Activated T-cell treated with anti-CD3 and anti-CD28 coated beads for 48 hours (primary cell): ENCODE results near the gene EPHB2.
"Not testable (repeated sequence)": the region's sequence is repeated elsewhere in the genome, so short reads cannot be mapped to it uniquely, and the experiment has no call there.

Experiments used
- DNase-seq: peaks from one replicate; pipeline ENCODE4 v3.0.0-alpha.2; 2020; ENCODE audit warnings: low read depth

EPHB2 gene

DNA sequence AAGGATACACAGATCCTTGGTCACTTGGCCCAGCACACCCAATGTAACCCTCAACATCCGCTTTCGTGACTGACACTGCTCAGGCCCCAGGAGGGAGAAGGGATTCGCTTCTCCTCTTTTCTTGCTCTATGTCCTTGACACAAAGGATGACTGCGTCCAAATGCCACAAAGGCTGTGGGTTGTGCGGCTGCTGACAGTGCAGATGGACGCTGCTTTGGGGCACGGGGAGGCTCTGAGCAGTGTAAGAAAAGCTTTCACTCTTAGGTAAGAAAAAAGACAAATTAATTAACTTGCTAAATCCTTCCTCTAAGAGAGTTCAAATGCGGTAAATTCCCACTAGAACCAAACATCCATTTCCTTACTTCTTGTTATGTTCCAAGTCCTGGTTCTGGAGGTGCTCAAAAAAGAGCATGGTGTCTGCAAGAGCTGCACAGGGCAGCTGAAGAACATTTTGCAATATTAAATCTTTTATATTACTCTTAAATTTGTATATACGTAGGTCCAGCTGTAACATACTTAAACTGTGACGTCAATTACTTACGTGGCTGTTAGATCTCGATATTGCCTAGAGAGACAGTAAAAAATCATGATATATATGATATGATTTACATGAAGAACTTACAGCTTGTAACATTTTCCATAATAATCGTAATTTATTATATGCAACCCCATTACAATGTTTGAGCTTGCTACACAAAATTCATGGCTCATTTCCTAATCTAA, 19.4 kb upstream of the EPHB2 start:
- DNase-seq = no peak

DNA sequence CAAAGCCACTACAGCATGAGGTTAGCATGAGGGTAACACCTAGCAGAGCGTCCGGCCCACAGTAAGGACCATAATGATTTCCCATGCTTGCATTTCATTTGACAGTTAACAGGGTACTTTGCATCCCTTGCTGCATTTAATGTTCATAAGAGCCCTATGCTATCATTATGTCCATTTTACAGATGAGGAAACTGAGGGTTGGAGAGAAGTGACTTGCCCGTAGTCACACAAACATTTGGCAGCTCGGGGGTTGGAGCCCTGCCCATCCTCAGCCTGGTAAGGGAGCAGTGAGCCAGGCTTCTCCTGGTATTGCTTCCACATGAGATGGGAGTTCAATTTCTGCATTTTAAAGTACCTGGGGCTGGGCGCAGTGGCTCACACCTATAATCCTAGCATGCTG, 16.5 kb upstream of the EPHB2 start:
- no peak for DNase-seq

DNA sequence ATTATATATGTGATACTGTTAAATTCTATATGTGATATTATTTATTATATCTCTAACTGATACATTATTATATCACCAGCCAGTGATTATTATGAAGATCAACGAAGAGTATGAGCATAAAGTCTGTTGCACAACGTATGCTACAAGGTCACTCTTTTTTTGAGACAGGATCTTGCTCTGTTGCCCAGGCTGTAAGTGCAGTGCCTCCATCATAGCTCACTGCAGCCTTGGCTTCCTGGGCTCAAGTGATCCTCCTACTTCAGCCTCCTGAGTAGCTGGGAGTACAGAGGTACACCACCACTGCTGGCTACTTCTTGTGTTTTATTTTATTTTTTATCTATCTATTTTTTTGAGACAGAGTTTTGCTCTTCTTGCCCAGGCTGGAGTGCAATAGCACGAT, 14.0 kb upstream of the EPHB2 start:
- no peak for DNase-seq

DNA sequence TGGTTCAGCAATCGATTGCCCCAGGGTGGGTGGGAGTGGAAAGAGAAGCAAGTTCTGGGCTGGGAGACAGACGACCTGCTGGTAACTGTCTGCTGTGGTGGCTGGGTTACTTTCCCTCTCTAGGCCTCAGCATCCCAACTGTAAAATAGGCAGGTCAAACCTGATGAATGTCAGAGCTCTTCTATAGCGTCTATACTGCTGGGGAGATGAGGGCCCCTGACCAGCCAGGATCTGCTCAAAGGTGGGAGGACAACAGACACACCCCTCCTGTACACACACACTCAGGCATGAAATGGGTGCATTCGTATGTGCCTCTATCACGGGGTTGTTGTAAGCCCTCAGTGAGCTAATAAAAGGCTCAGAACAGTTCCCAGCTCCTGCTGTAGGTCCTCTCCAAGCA, 12.7 kb upstream of the EPHB2 start:
- no peak for DNase-seq

- no peak for DNase-seq
Observed at GRCh38 chr1:22699681-22700520, 10.7 kb upstream of the EPHB2 start.

DNA sequence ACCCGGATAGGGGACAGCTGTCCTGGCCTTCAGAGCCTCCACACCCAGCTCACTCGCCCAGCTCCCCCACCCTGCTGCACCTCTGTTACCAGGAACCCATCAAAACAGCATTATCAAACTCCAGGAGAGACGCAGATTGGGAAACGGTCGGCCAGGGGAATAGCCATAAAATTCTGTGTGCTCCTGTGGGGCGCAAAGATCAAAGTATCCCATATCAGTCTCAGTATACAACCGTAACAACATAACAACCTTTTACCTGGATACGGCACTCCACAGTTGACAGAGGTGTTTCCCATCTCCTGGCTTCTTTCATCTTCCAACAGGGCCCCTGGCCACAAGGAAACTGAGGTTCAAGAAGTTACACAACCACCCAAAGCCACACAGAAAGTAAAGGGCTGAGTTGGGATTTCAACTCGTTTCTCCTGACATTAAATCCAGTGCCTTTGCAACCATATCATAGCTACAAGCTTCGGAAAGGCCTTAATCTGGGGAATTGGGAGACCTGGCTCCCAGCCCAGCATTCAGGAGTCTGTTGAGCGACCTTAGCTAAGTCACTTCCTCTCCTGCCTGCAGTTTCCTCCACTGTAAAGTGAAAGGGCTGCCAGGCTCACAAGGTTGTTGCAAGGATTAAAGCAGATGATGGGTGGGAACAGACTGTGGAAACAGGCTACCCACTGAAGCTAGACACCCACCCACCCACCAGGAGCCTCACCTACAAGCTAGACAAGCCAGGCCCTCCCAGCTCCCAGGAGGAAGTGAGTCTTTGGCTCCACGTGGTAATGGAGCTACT, 8.1 kb upstream of the EPHB2 start:
- no peak for DNase-seq

DNA sequence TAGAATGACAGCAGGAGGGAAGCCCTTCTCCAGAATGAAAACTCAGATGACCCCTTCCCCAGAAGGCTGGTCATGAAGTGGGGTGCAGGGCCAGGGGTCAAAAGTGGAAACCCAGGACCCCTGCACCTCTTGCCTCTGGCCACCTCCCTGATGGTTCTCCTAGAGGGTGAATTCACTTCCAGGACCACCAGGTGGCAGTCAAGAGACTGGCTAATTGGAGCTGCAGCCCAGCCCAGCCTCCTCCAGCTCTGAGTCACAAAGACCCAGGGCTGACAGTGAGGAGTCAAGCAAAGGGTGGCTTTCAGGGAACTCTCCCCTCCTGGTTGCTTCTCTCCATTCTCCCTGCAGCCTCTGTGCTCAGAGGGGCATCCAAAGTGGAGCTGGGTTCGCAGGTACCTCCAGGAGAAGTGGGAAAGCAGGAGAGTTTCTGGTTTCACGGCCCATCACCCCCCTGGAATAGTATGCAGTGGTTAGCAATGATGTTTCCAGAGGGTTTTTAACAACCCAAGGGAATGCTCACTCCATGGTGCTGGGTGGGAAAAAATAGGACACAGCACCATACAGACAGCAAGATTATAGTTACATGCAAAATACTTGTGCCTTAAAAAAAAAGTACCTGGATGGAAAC, 6.1 kb upstream of the EPHB2 start:
- DNase-seq = peak; percentile 70

- DNase-seq = no peak
Observed at GRCh38 chr1:22705586-22705985, 5.1 kb upstream of the EPHB2 start.

DNA sequence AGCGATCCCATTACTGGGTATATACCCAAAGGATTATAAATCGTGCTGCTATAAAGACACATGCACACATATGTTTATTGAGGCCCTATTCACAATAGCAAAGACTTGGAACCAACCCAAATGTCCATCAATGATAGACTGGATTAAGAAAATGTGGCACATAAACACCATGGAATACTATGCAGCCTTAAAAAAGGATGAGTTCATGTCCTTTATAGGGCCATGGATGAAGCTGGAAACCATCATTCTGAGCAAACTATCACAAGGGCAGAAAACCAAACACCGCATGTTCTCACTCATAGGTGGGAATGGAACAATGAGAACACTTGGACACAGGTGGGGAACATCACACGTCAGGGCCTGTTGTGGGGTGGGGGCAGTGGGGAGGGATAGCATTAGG, 4.5 kb upstream of the EPHB2 start:
- not testable (repeated sequence) for DNase-seq

DNA sequence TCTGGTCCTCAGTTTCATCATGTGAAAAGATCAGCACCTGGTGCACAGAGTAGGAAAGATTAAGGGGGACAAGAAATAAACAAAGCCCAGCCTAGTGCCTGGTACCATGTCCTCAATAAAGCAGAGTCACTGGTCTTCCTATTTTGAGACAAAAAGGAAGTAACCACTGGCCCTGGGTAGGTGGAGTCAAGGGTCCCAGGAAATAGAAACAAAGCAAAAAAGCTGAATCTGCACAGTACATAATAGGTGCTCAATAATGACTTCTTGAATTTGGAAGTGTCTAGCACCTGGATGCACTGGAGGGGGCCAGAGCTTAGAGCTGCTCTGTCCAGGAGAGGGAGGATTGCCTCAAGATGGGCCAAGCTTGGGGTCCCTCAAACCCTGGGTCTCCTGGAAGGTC, 1.9 kb upstream of the EPHB2 start:
- DNase-seq = no peak

- no peak for DNase-seq
Observed at GRCh38 chr1:22709227-22709626, 1.4 kb upstream of the EPHB2 start.

- DNase-seq = peak; percentile 22
Observed at GRCh38 chr1:22709891-22710700, 543 bp upstream of the EPHB2 start.

DNA sequence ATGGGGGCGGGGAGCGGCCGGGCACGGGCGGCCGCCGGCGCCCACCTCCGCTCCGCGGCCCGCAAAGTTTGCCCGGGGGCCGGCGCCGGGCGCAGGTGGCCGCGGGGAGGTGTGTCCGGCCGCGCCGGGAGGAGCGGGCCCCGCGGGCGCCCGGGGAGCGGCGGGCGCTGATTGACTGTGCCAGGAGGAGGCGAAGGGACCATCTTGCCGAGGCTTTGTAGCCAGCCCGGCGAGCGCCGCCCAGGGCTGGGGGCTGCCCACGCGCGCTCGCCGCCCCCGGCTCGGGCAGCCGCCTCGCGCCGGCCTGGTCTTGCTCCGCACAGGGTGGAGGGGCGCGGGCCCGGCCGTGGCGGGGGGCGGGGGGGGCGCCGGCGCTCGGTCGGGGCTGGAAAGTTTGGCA, 432 bp downstream of the EPHB2 start:
- no peak for DNase-seq

DNA sequence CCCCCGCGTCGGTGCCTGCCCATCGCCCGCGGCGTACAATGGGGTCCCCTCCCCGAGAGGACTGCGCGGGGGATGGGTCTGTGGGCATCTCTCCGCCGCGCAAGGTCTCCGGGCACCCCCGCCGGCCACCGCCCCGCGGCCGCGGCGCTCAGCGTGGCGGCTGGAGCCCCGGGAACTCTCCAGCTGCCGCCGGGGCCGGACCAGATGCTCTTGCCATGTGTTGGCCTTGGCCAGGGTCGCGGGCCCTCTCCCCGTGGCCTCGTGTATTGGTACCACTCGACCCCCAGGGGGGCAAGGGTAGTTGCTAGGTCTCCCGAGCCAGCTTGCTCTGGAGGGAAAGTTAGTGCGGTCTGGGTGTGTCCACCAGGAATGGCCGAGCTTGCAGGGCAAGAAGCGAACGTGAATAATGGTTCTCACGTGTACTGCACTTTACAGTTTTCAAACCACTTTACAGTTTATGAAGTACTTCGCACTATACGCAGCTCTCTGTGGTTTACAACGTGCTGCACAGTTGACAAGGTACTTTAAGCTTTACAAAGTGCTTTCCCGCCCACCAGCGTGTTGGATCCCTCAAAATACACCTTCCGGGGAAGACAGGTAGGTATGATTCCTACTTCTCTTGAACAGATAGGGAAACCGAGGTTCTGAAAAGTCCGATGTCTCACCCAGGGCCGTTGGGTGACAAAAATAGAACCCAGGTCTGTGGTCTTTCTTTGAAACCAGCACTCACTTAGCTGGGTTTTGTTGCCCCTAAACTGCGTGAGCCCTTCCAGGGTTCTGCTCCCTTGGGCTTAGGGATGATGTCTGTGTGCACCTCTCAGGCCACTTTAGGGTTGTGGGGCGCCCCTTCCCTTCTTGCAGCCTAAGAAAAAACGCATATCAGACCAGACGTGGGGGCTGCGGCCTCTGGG, 1.2 kb downstream of the EPHB2 start:
- no peak for DNase-seq

DNA sequence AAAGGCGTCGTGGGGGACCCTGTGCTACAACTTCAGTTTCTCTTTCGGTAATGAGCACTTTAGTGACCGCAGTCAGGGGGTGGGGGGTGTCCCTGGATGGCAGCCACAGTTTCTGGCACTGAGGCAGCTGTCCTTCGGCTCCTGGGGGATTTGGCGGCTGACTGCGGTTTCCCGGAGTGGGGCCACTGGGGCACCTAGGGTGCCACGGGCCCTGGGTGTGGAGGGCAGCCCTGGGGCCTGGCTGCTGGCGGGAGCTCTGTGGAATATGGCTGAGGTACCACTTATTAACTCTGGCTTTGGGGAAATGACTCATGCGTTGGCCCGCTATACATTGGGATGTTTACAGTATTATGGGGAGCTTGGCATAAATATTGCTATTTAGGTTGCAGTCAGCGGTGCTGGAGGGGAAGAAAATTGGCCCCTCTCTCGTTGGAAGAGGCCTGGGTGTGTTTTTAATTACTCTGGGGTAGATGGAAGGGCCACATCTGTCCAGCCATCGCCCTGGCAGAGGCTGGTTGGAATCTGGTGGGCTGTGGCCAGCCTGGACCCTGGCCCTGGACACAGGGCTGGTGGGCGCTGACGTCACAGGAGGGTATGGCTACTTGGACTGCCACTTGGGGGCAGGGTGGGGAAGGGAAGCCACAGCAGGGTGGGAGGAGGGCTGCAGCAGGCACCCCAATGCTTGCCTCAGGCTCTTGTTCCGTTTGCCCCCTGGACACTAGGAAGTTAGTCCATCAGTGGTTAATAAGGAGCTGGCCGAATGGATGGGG, 2.0 kb downstream of the EPHB2 start:
- peak; percentile 26 for DNase-seq

GRCh38 chr1:22714455-22714854, 3.8 kb downstream of the EPHB2 start:
- no peak for DNase-seq

- DNase-seq = no peak
Observed at GRCh38 chr1:22717037-22717760, 6.6 kb downstream of the EPHB2 start.

- DNase-seq = no peak
Observed at GRCh38 chr1:22721122-22721873, 10.7 kb downstream of the EPHB2 start.
